Lower lobe of right lung (tissue), 2 donors: ENCODE data around the gene KRT77. TPM values are rescaled to one million over a fixed set of nuclear protein-coding genes. Genes with fewer than 3 reads are reported as not detected.

Source experiments
- ATAC-seq, 2 donors: fragments of 200-7000 bp; cut with Tn5 transposase; one replicate each; pipeline ENCODE4 v1.9.1; 2020 to 2022; ENCODE audit warnings: mild to moderate bottlenecking in 2 of 2, moderate library complexity in 2 of 2
- DNase-seq: peaks from one replicate; pipeline ENCODE4 v3.0.0-alpha.2; 2020
- H3K27ac ChIP-seq: fragments of 200-600 bp; one replicate; pipeline ENCODE4 v1.8.0; 2022
- H3K27me3 ChIP-seq: fragments of 200-600 bp; one replicate; pipeline ENCODE4 v1.8.0; 2022; ENCODE audit warnings: low read depth
- H3K36me3 ChIP-seq: fragments of 200-600 bp; one replicate; pipeline ENCODE4 v1.8.0; 2022; ENCODE audit warnings: mild to moderate bottlenecking
- H3K4me1 ChIP-seq: fragments of 200-600 bp; one replicate; pipeline ENCODE4 v1.8.0; 2022
- H3K4me3 ChIP-seq: fragments of 200-600 bp; one replicate; pipeline ENCODE4 v1.8.0; 2022; ENCODE audit warnings: mild to moderate bottlenecking
- H3K9me3 ChIP-seq: fragments of 200-600 bp; one replicate; pipeline ENCODE4 v1.8.0; 2022
- CTCF ChIP-seq: fragments of 200-600 bp; IDR thresholded peaks from one replicate; pipeline ENCODE4 v1.8.0; 2022; ENCODE audit warnings: antibody characterized with exemption, mild to moderate bottlenecking
- intact Hi-C: fragments of 100-400 bp; cut with DNase I; formaldehyde crosslinking; loops from one replicate; pipeline ENCODE4 v1.11.0; 2022
- total RNA-seq: library from RNA; stranded (reverse); fragmentation: NEBNext Ultra II Directional; extraction: Animal tissue kit (Norgen Biotek cat#: 25700); gene quantifications from one replicate; pipeline ENCODE4 v1.2.1, GENCODE V29; 2021
- donor health status: DM: no; HTN: yes; CAD: no; lungs with severe emphysema.

The KRT77 gene
- total RNA-seq, 1 donor from 2014 or later, result not detected

DNA sequence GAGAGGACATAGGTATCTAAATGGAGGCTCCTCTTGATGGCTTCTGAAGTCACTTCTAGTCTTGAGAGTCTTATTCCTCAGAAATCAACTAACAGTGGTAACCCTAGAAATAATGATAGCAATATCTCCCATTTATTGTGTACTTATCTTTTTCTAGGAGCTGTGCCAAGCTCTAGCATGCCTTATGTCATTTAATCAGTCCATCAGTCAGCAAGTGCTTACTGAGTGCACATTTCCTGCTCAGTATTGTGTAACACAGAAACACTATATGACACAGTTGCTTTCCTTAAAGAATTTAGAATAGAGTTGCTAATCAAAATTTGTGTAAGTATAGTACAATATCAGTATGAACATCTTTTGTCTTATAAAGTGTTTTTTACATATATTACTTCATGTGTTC is 37.3 kb upstream of the KRT77 start:
- Histone ChIP-seq H3K36me3 (no peaks in the 10 kb centered on the region), H3K4me1 (no peaks in the 10 kb centered on the region), H3K27ac (no peak overlapping the region), H3K4me3 (no peak overlapping the region), H3K27me3 (peaks cover 38% of the 10 kb centered on the region), H3K9me3 (no peaks in the 10 kb centered on the region)
- no peak for TF ChIP-seq CTCF
- DNase-seq (no peak), ATAC-seq (no peak)
- intact Hi-C loops, result no loop called here

GRCh38 chr12:52739963-52740362 is 36.6 kb upstream of the KRT77 start:
- Histone ChIP-seq H3K36me3 (no peaks in the 10 kb centered on the region), H3K27ac (no peak overlapping the region), H3K4me3 (no peak overlapping the region), H3K9me3 (no peaks in the 10 kb centered on the region), H3K4me1 (no peaks in the 10 kb centered on the region), H3K27me3 (peaks cover 32% of the 10 kb centered on the region)
- no peak for TF ChIP-seq CTCF
- DNase-seq, result no peak
- intact Hi-C loops, result no loop called here
- ATAC-seq, result no peak

- ATAC-seq, result peak in 1 of 2 donors; percentile 30
- TF ChIP-seq CTCF, result no peak
These were observed 32.7 kb upstream of the KRT77 start for GRCh38 chr12:52735816-52736632.

GRCh38 chr12:52735106-52735505 is 31.8 kb upstream of the KRT77 start:
- Histone ChIP-seq H3K36me3 (no peaks in the 10 kb centered on the region), H3K27ac (no peak overlapping the region), H3K27me3 (peaks cover 14% of the 10 kb centered on the region), H3K4me3 (no peak overlapping the region), H3K4me1 (no peaks in the 10 kb centered on the region), H3K9me3 (no peaks in the 10 kb centered on the region)
- no peak for TF ChIP-seq CTCF
- intact Hi-C loops, result no loop called here
- ATAC-seq (no peak), DNase-seq (no peak)

More at GRCh38 chr12:52735816-52736632, 32.7 kb upstream of the KRT77 start:
- DNase-seq, result no peak
- H3K27ac ChIP-seq, result no peak overlapping the region
- intact Hi-C loops, result no loop called here
- H3K27me3 ChIP-seq, result peaks cover 14% of the 10 kb centered on the region
- H3K9me3 ChIP-seq, result no peaks in the 10 kb centered on the region
- no peak overlapping the region for H3K4me3 ChIP-seq
- H3K36me3 ChIP-seq, result no peaks in the 10 kb centered on the region
- no peaks in the 10 kb centered on the region for H3K4me1 ChIP-seq

- no peaks in the 10 kb centered on the region for H3K9me3 ChIP-seq
- H3K4me3 ChIP-seq, result no peak overlapping the region
- intact Hi-C loops, result no loop called here
- DNase-seq (no peak), ATAC-seq (no peak)
- H3K27ac ChIP-seq, result no peak overlapping the region
- peaks cover 5% of the 10 kb centered on the region for H3K27me3 ChIP-seq
- H3K4me1 ChIP-seq, result no peaks in the 10 kb centered on the region
- no peak for TF ChIP-seq CTCF
- H3K36me3 ChIP-seq, result no peaks in the 10 kb centered on the region
These were observed 27.5 kb upstream of the KRT77 start for GRCh38 chr12:52730793-52731192.
